ENCODE results near the gene TBCEL. TPM values are rescaled to one million over a fixed set of nuclear protein-coding genes. Genes with fewer than 3 reads are reported as not detected.

Gene TBCEL
- total and polyA plus RNA-seq, 10 of the 15 experiments (the other 5 are each of a cell fraction or from before 2014, with no cell fraction given), result 2.0 to 10.4 (median 7.3) TPM

DNA sequence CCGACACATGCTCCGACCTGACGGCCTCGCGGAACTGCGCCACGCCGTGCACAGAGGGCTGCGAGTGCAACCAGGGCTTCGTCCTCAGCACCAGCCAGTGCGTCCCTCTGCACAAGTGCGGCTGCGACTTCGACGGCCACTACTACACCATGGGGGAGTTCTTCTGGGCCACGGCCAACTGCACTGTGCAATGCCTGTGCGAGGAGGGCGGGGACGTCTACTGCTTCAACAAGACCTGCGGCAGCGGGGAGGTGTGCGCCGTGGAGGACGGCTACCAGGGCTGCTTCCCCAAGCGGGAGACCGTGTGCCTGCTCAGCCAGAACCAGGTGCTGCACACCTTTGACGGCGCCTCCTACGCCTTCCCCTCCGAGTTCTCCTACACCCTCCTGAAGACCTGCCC lies 103.9 kb downstream of the TBCEL start:
- Histone ChIP-seq H3K27me3 (replicated peaks in 1 of 2; ENCODE audit: control insufficient read depth in 2 of 2, insufficient read depth in 2 of 2, low read length in 1 of 2) (no peaks in the 10 kb centered on the region; a peak in 2 of 4 replicates), H3K4me1 (ENCODE audit: control insufficient read depth, insufficient read depth, low read length) (no peaks in the 10 kb centered on the region), H3K27ac (ENCODE audit: control insufficient read depth, insufficient read depth) (no peak overlapping the region), H4K20me1 (ENCODE audit: control insufficient read depth, insufficient read depth) (no peaks in the 10 kb centered on the region; the same call in 1 of the 2 replicates), H3K4me3 (no peak overlapping the region), H2AFZ (ENCODE audit: control insufficient read depth, low read depth, low read length) (no peak overlapping the region), H3K4me2 (ENCODE audit: control insufficient read depth, insufficient read depth) (no peak overlapping the region), H3K9ac (ENCODE audit: control insufficient read depth, insufficient read depth, low read length) (no peak overlapping the region), H3K36me3 (ENCODE audit: control insufficient read depth in 2 of 2, insufficient read depth in 2 of 2, low read length in 1 of 2) (no peaks in the 10 kb centered on the region), H3K9me3 (replicated peaks; ENCODE audit: control insufficient read depth, insufficient read depth, low read length) (peaks cover 4% of the 10 kb centered on the region; the same call in 2 of the 3 replicates), H3K79me2 (ENCODE audit: control insufficient read depth, insufficient read depth, low read length) (no peaks in the 10 kb centered on the region)
- ATAC-seq (no peak), DNase-seq (ENCODE audit: low read depth, low spot score) (no peak), FAIRE-seq (no peak)
- no TSS peak for BruUV-seq (replicated peaks)
- CTCF ChIA-PET, result no interaction called here
- POLR2A ChIA-PET, result no interaction called here
- in situ Hi-C loops (cut with MboI), result no loop called here
- intact Hi-C loops (cut with micrococcal nuclease; ENCODE audit: unreplicated experiment), result no loop called here
- SMC1A ChIA-PET (ENCODE audit: uncharacterized antibody, unreplicated experiment), result interaction anchor here (1.5 kb wide), 1 partner anchor 192 kb away, joined by 5 read pairs; no protein-coding TSS in a partner anchor
- RAD21 ChIA-PET (ENCODE audit: unreplicated experiment), result no interaction called here
- 84% methylated on average over 30 of the region's 30 CpGs for WGBS (ENCODE audit: insufficient coverage, insufficient replicate concordance, low lambda C conversion rate, missing lambda C conversion rate)
- TF ChIP-seq, protein P1, sequence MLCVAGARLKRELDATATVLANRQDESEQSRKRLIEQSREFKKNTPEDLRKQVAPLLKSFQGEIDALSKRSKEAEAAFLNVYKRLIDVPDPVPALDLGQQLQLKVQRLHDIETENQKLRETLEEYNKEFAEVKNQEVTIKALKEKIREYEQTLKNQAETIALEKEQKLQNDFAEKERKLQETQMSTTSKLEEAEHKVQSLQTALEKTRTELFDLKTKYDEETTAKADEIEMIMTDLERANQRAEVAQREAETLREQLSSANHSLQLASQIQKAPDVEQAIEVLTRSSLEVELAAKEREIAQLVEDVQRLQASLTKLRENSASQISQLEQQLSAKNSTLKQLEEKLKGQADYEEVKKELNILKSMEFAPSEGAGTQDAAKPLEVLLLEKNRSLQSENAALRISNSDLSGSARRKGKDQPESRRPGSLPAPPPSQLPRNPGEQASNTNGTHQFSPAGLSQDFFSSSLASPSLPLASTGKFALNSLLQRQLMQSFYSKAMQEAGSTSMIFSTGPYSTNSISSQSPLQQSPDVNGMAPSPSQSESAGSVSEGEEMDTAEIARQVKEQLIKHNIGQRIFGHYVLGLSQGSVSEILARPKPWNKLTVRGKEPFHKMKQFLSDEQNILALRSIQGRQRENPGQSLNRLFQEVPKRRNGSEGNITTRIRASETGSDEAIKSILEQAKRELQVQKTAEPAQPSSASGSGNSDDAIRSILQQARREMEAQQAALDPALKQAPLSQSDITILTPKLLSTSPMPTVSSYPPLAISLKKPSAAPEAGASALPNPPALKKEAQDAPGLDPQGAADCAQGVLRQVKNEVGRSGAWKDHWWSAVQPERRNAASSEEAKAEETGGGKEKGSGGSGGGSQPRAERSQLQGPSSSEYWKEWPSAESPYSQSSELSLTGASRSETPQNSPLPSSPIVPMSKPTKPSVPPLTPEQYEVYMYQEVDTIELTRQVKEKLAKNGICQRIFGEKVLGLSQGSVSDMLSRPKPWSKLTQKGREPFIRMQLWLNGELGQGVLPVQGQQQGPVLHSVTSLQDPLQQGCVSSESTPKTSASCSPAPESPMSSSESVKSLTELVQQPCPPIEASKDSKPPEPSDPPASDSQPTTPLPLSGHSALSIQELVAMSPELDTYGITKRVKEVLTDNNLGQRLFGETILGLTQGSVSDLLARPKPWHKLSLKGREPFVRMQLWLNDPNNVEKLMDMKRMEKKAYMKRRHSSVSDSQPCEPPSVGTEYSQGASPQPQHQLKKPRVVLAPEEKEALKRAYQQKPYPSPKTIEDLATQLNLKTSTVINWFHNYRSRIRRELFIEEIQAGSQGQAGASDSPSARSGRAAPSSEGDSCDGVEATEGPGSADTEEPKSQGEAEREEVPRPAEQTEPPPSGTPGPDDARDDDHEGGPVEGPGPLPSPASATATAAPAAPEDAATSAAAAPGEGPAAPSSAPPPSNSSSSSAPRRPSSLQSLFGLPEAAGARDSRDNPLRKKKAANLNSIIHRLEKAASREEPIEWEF (IDR thresholded peaks at IDR 0.05; ENCODE audit: insufficient replicate concordance, low read depth, low read length), result no peak
- TF ChIP-seq CREB1 (IDR thresholded peaks at IDR 0.05; ENCODE audit: low read depth), result no peak
- no peak for TF ChIP-seq FOS (IDR thresholded peaks at IDR 0.05; ENCODE audit: borderline replicate concordance, extremely low read depth, insufficient read length)
- TF ChIP-seq, protein P2, sequence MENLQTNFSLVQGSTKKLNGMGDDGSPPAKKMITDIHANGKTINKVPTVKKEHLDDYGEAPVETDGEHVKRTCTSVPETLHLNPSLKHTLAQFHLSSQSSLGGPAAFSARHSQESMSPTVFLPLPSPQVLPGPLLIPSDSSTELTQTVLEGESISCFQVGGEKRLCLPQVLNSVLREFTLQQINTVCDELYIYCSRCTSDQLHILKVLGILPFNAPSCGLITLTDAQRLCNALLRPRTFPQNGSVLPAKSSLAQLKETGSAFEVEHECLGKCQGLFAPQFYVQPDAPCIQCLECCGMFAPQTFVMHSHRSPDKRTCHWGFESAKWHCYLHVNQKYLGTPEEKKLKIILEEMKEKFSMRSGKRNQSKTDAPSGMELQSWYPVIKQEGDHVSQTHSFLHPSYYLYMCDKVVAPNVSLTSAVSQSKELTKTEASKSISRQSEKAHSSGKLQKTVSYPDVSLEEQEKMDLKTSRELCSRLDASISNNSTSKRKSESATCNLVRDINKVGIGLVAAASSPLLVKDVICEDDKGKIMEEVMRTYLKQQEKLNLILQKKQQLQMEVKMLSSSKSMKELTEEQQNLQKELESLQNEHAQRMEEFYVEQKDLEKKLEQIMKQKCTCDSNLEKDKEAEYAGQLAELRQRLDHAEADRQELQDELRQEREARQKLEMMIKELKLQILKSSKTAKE (IDR thresholded peaks at IDR 0.05; ENCODE audit: low read depth, poor library complexity, severe bottlenecking), result no peak
- TF ChIP-seq MEF2B (IDR thresholded peaks at IDR 0.05; ENCODE audit: partially characterized antibody, poor library complexity, severe bottlenecking), result no peak
- TF ChIP-seq PKNOX1 (IDR thresholded peaks at IDR 0.05), result no peak
- no peak for TF ChIP-seq FOXK2 (IDR thresholded peaks at IDR 0.05)
- no peak for TF ChIP-seq USF1 (IDR thresholded peaks at IDR 0.05; ENCODE audit: borderline replicate concordance, extremely low read length, insufficient read depth, low read depth, low read length)
- TF ChIP-seq POLR2A (IDR thresholded peaks at IDR 0.05; ENCODE audit: low read depth, low read length), result no peak
- no peak for TF ChIP-seq CTCF (IDR thresholded peaks at IDR 0.05 in 2 of 3, conservative IDR thresholded peaks at IDR 0.05 in 1 of 3; ENCODE audit: control insufficient read depth in 2 of 3, extremely low read depth in 1 of 3, insufficient read depth in 1 of 3, low read depth in 3 of 3, low read length in 3 of 3)
- no peak for TF ChIP-seq ZNF207 (IDR thresholded peaks at IDR 0.05; ENCODE audit: borderline replicate concordance)
- TF ChIP-seq SIX5 (IDR thresholded peaks at IDR 0.05; ENCODE audit: low read depth, low read length, severe bottlenecking), result no peak
